Central memory CD8-positive, alpha-beta T cell (primary cell): ENCODE data around the gene GATA5.

ENCODE experiments used
- ATAC-seq: fragments of 150-1000 bp; cut with Tn5 transposase; replicated peaks from 2 replicates; pipeline ENCODE4 v1.10.0; 2022; ENCODE audit warnings: mild to moderate bottlenecking, moderate FRiP score, moderate number of reproducible peaks; ENCODE audit not compliant: poor library complexity, severe bottlenecking; ENCODE audit errors: extremely low read depth
- DNase-seq, 2 donors: peaks; one replicate each; pipeline ENCODE4 v3.0.0; 2021; ENCODE audit warnings: low spot score in 2 of 2
- H3K27ac Mint-ChIP-seq: one replicate; pipeline ENCODE4 v1.8.0; 2022; ENCODE audit warnings: low read depth, mild to moderate bottlenecking, moderate library complexity, mixed read lengths
- H3K27me3 Mint-ChIP-seq: one replicate; pipeline ENCODE4 v1.8.0; 2022; ENCODE audit warnings: mixed read lengths
- H3K36me3 Mint-ChIP-seq: one replicate; pipeline ENCODE4 v1.8.0; 2022; ENCODE audit warnings: mild to moderate bottlenecking, moderate library complexity, mixed read lengths; ENCODE audit not compliant: insufficient read depth
- H3K4me1 Mint-ChIP-seq: one replicate; pipeline ENCODE4 v1.8.0; 2022; ENCODE audit warnings: mixed read lengths
- H3K4me3 Mint-ChIP-seq: one replicate; pipeline ENCODE4 v1.8.0; 2022; ENCODE audit warnings: mild to moderate bottlenecking, moderate library complexity, mixed read lengths
- H3K9me3 Mint-ChIP-seq: one replicate; pipeline ENCODE4 v1.8.0; 2022; ENCODE audit warnings: mixed read lengths

Gene GATA5

DNA sequence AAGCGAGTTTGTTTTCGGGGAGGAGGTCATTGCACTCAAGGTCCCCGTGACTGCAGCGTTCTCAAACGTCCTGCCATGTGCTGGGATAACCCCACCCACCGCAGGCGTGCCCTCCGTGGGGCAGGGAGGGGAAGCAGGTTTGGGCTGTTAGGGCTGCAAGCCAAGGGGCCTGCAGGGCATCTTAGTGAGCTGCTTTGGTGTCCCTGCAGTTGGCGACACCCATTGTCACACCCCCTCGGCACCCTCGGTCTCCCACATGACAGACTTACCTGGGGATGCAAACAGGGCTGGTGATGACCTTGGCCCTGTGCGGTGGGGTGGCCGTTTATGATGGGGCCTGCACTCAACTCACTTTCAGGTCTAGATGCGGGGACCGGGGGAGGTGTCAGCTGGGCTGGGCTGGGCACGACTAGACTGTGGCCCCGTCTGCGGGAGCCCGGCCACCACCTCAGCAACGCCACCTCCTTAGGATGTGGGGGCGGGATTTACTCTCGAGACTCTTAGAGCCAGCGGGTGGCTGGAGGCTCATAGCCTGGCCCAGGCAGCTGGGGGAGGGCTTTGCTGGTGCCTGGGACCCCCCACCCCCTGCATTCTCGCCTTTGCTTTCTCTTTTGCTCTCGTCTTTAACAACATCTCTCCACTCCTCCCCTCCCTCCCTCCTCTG is 6.5 kb upstream of the GATA5 start:
- no peak overlapping the region for H3K27ac Mint-ChIP-seq
- no peak overlapping the region for H3K4me3 Mint-ChIP-seq
- DNase-seq: no peak
- no peaks in the 10 kb centered on the region for H3K4me1 Mint-ChIP-seq
- peaks cover 77% of the 10 kb centered on the region for H3K27me3 Mint-ChIP-seq
- H3K9me3 Mint-ChIP-seq: no peaks in the 10 kb centered on the region
- no peak for ATAC-seq
- peaks cover 2% of the 10 kb centered on the region for H3K36me3 Mint-ChIP-seq

DNA sequence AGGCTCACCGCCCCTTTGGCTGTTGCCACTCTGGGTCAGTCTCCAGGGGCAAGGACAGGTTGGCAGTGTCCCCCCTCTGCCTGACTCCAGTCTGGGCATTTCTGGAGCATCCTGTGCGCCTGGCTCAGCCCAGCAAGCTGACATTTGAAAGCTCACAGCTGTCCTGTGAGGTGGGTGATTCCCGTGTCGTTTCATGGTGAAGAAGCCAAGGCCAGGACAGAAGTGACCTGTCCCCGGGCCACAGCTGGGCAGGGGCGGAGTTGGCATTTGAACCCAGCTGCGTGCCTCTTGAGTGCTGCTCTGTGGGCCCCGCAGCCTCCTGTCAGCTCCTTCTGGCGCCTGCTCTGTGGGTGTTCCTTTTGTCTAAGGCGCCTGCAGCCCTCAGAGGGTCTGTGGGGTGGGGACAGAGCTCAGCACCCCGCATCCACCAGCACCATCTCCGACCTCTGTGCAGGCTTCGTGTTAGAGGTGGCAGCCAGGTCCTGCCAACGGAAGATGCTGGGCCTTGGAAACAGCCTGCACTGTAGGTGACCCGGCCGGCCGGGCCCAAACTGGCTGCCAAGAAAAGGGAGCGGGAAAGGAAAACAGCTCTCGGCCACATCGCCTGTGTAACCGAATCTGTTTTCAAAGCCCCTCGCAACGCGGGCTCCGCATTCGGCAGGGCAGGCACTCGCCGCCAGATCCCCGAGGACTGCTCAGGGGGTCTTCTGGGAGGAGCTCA is 5.8 kb upstream of the GATA5 start:
- ATAC-seq: no peak
- peaks cover 2% of the 10 kb centered on the region for H3K36me3 Mint-ChIP-seq
- H3K4me3 Mint-ChIP-seq: no peak overlapping the region
- peaks cover 7% of the 10 kb centered on the region for H3K4me1 Mint-ChIP-seq
- DNase-seq: no peak
- H3K27me3 Mint-ChIP-seq: peaks cover 77% of the 10 kb centered on the region
- H3K27ac Mint-ChIP-seq: no peak overlapping the region
- no peaks in the 10 kb centered on the region for H3K9me3 Mint-ChIP-seq

DNA sequence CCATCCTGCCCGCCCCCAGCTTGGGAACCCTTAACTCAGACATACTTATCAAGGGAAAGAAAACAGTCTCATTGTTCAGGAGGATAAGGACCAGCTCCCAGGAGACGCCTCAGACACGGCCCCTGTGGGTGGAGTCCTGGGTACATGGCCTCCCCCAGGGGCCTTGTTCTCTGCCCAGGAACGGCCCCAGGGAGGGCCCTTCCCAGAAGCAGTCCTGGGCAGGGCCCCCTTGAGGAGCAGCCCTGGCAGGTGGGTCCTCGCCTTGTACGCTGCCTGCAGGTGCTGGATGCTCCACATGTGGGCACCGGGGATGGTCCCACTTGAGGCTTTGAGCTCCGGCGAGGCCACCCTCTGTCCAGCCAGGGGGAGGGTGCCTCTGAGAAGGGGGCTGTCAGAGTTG is 4.5 kb upstream of the GATA5 start:
- Mint-ChIP-seq H3K4me1 (peaks cover 8% of the 10 kb centered on the region), H3K27ac (no peak overlapping the region)

DNA sequence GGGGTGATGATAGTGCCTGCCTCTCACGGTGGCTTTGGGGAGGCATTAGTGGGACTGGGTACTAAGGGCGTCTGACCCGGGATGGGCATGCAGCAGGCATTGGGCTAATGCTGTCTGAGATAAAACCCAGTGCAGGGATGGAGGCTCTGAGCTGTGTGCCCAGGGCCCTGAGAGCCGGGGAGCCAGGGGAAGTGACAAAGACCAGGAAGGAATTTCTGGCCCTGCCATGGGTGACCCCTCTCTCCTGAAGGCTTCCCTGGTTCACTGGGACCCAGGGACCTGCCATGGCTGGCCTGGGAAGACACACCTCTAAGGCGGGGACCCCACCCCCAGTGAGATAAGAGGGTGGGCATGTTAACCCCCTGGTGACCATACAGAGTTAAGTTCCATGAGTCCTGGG is 3.9 kb upstream of the GATA5 start:
- Mint-ChIP-seq H3K4me1 (peaks cover 8% of the 10 kb centered on the region), H3K27ac (peak overlapping the region; percentile 27), H3K36me3 (peaks cover 2% of the 10 kb centered on the region), H3K9me3 (no peaks in the 10 kb centered on the region), H3K4me3 (no peak overlapping the region), H3K27me3 (peaks cover 63% of the 10 kb centered on the region)
- no peak for DNase-seq
- ATAC-seq: no peak

More for the DNA sequence above, 4.5 kb upstream of the GATA5 start:
- ATAC-seq (no peak), DNase-seq (no peak)
- H3K27me3 Mint-ChIP-seq: peaks cover 68% of the 10 kb centered on the region
- no peak overlapping the region for H3K4me3 Mint-ChIP-seq
- H3K9me3 Mint-ChIP-seq: no peaks in the 10 kb centered on the region
- peaks cover 2% of the 10 kb centered on the region for H3K36me3 Mint-ChIP-seq

DNA sequence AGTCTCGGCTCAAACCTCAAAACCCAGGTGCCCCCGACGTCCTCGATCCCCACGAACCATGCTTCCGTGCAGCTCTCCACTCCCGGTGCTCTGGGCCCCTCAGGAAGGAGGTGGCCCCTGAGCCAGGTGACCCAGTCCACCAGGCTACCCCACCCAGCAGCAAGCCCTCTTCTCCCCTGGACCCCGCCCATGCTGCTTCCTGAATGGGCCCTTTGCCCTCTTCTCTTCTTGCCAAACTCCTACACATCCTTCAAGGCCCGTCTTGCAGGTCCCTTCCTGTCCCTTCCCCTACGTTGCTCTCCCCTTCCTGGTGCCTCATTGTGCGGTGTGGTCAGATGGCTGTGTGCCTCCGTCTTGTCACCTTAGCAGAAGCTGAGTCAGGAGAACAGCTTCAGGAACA is 3.4 kb upstream of the GATA5 start:
- H3K9me3 Mint-ChIP-seq: no peaks in the 10 kb centered on the region
- peaks cover 63% of the 10 kb centered on the region for H3K27me3 Mint-ChIP-seq

DNA sequence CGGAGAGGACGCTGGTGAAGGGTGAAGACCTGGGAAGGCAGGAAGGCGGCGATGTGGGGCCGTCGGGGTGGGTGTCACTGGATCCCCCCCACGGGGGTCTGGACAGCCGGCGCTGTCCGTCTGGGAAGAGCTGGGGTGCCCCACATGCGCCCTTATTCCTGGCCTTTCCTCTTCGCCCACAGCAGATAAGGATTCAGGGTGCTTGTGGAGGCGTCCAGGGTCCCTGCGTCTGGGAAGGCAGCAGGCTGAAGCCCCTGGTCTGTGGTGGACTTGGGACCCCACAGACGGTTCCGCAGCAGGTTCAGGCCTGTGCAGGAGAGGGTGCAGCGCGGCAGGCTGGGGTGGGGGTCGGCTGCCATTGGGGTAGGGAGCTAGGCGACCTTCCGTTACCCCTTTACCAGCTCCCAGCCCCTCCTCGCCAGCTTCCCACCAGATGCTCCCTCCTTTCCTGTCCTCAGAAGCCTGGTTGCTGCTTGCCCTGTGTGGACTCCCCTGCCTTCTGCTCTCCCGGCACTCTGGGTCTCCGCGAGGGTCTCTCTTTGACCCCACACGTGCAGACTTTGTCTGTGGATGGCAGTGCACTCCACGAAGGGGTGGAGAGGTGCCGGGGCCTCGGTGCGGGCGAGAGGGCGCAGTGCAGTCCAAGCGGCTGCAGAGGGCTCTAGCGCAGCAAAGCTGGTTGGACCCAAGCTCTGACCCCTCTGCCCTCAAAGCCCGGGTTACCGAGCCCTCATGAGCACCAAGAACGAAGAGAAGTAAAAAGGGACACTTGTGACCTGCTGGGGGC is 2.1 kb upstream of the GATA5 start:
- ATAC-seq: no peak
- H3K36me3 Mint-ChIP-seq: peaks cover 2% of the 10 kb centered on the region
- peaks cover 8% of the 10 kb centered on the region for H3K4me1 Mint-ChIP-seq
- no peak overlapping the region for H3K27ac Mint-ChIP-seq
- H3K9me3 Mint-ChIP-seq: no peaks in the 10 kb centered on the region
- H3K4me3 Mint-ChIP-seq: no peak overlapping the region
- DNase-seq: no peak
- H3K27me3 Mint-ChIP-seq: peaks cover 51% of the 10 kb centered on the region

More for the DNA sequence above, 3.4 kb upstream of the GATA5 start:
- DNase-seq (no peak), ATAC-seq (no peak)
- H3K27ac Mint-ChIP-seq: peak overlapping the region; percentile 27
- H3K4me3 Mint-ChIP-seq: no peak overlapping the region
- peaks cover 2% of the 10 kb centered on the region for H3K36me3 Mint-ChIP-seq
- H3K4me1 Mint-ChIP-seq: peaks cover 8% of the 10 kb centered on the region

DNA sequence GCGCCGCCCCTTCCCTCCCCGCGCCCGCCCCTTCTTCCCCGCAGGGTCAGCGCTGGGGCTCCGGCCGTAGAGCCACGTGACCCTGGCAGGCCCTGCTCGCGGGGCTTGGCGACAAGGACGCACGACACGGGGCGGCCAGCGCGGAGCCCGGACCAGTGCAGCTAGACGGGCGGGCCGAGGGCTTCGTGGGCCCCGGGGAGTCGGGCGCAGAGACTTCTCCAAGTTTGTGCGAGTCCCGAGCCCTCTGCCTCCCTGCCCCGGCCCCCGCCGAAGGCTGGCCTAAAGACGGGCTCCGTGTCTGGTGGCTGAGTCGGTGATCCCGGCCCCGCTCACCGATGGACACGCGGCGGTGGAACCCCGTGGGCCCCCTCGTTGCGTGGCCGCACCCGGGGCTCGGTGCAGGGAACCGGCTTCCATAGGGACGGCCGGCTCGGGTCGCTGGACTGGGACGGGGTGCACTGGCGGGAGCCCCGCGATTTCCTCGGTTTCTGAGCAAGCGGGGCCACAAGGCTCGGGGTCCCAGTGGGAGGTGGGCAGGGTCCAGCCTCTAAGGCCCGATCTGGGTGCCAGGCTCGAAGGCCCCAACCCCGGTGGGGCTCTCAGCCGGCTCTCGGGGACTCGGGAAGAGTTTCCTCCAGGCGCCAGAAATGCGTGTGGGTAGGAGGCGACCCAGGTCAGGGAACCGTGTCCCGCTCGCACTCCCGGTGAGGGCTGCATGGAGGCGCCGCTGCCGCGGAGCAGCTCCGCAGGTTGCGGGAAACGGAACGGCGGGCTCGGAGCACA is 452 bp upstream of the GATA5 start:
- peak overlapping the region; percentile 73 for H3K4me3 Mint-ChIP-seq
- H3K27me3 Mint-ChIP-seq: peaks cover 54% of the 10 kb centered on the region
- ATAC-seq (no peak), DNase-seq (no peak)
- H3K4me1 Mint-ChIP-seq: peaks cover 8% of the 10 kb centered on the region
- H3K9me3 Mint-ChIP-seq: no peaks in the 10 kb centered on the region
- H3K36me3 Mint-ChIP-seq: no peaks in the 10 kb centered on the region
- peak overlapping the region; percentile 80 for H3K27ac Mint-ChIP-seq

DNA sequence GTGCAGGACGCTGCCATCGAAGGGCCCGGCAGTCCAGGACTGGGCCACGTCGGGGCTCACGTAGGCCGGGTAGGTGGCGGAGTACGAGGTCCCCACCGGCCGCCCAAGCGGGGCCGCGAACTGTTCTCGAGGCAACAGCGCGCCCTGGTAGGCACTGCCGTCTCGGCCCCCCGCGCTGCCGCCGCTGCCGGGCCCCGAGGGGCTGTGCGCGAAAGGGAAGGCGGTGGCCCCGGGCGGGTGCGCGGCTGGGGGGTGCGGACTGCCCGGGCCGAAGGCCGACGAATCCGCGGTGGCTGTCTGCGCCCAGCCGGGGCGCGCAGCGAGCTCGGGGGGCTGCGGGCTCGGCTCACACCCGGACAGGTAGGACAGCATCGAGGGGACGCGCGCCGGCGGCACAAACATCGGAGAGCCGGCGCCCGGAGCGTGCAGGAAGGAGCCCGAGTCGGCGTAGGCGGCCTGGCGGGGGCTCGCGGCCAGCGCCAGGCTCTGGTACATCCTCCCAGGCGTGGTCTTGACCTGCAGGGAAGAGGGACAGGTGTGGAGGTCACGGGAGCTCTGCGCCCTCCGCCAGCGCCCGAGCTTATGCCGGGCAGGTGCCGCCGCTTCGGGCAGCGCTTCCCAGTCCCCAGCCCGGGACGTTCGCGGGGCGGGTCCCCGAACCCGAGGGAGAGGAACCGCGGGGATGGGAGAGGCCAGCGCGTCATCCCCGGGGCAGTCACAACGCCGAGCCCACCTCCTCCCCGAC is 596 bp downstream of the GATA5 start:
- ATAC-seq: no peak
- Mint-ChIP-seq H3K27ac (no peak overlapping the region), H3K36me3 (no peaks in the 10 kb centered on the region), H3K4me1 (peaks cover 8% of the 10 kb centered on the region), H3K9me3 (no peaks in the 10 kb centered on the region), H3K27me3 (peaks cover 58% of the 10 kb centered on the region), H3K4me3 (no peak overlapping the region)
- no peak for DNase-seq

DNA sequence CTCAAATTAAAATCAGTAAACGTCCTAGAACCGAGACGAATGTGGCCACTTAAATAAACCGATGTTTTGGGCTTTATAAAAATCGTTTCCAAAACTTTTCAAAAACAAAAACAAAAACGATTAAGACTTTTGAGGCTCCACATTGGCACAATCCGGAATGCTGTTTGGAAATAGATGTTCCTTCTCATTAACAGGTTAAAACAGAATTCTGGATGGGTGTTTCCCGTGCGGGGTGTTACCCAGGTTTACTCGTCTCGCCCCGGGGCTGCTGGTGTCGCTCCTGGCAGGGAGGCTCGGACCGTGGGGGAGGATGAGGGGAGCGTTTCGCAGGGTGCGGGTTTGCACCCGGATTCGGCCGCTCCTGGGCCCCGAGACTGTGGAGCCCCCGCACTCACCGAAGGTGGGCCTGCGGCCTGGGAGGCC is 1.2 kb downstream of the GATA5 start:
- Mint-ChIP-seq H3K27me3 (peaks cover 58% of the 10 kb centered on the region), H3K9me3 (no peaks in the 10 kb centered on the region), H3K4me1 (peaks cover 8% of the 10 kb centered on the region), H3K4me3 (no peak overlapping the region), H3K36me3 (no peaks in the 10 kb centered on the region), H3K27ac (no peak overlapping the region)
- ATAC-seq (no peak), DNase-seq (no peak)

DNA sequence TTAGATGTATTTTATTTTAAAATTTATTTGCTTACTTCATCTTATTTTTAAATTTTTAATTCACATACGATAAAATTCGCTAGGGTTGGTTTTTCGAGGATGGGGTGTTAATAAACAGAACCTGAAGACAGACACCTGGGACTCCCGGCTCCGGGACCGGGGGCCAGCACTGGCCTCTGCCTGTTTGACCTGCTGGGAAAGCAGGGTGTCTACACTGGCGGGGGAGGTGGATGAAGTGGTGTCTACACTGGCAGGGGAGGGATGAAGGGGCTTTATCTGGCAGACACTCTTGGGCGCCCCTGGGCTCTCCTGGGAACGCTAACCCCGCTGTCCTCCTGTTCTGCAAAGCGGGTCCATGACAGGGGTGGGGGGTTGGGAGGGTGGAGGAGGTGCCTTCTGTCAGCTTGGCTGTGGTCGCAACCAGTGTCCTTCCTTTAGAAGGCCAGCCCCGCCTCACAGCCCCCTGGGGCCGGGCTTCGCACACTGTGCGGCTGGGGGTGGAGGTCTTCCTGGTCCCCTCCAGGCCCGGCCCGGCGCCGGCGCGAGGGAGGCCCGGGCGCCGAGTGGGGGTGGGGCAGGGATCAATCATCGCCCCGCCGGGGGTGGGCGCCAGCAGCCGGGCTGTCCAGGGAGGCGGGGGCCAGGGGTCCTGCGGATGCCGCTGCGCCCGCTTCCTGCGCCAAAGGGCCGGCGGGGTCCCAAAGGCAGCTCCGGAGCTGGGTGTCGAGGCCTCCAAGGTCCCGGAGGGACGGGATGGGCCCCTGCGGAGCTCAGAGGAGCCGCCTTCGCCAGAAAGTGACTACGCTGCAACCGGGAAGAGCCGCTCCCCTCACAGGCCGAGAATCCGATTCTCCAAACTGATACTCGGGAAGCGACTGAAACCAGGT is 1.8 kb downstream of the GATA5 start:
- H3K36me3 Mint-ChIP-seq: no peaks in the 10 kb centered on the region
- DNase-seq (no peak), ATAC-seq (no peak)
- H3K9me3 Mint-ChIP-seq: no peaks in the 10 kb centered on the region
- no peak overlapping the region for H3K27ac Mint-ChIP-seq
- H3K4me3 Mint-ChIP-seq: no peak overlapping the region
- peaks cover 53% of the 10 kb centered on the region for H3K27me3 Mint-ChIP-seq
- H3K4me1 Mint-ChIP-seq: peaks cover 8% of the 10 kb centered on the region

DNA sequence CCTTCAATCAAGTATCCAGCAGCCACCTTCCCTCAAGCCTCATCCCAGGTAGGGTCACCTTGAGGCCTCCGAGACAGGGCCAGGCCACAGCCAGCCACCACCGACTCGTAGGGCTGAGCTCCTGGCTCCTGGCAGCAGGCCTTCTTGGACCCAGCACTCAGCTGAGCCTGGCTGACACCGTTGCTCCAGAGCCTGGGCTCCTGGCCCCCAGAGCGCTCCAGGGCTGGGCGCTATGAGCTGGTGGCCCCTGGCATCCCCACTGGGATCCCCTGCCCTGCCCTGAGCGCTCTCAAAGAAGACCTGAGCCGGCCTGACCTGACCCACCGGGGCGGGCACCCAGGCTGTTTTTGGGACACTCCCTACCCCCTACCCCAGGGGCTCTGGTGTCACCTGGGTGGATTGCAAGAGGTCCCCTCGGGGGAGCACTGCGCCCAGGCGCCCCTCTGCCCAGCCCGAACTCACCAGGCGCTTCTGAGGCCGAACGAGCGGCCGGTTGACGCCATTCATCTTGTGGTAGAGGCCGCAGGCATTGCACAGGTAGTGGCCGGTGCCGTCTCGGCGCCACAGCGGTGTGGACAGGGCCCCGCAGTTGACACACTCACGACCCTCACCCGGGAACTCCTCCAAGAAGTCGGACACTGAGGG is 2.7 kb downstream of the GATA5 start:
- no peaks in the 10 kb centered on the region for H3K36me3 Mint-ChIP-seq
- peaks cover 8% of the 10 kb centered on the region for H3K4me1 Mint-ChIP-seq
- no peak overlapping the region for H3K4me3 Mint-ChIP-seq
- H3K9me3 Mint-ChIP-seq: no peaks in the 10 kb centered on the region
- DNase-seq: no peak
- ATAC-seq: no peak
- no peak overlapping the region for H3K27ac Mint-ChIP-seq
- peaks cover 44% of the 10 kb centered on the region for H3K27me3 Mint-ChIP-seq
